AG08396 (cell line): ENCODE data around the gene DHRS2.
"Not testable (repeated sequence)": the region's sequence is repeated elsewhere in the genome, so short reads cannot be mapped to it uniquely, and the experiment has no call there.

Experiments used
- DNase-seq: peaks from one replicate; pipeline ENCODE4 v3.0.0; 2012; ENCODE audit warnings: low spot score, mixed read lengths

The DHRS2 gene

DNA sequence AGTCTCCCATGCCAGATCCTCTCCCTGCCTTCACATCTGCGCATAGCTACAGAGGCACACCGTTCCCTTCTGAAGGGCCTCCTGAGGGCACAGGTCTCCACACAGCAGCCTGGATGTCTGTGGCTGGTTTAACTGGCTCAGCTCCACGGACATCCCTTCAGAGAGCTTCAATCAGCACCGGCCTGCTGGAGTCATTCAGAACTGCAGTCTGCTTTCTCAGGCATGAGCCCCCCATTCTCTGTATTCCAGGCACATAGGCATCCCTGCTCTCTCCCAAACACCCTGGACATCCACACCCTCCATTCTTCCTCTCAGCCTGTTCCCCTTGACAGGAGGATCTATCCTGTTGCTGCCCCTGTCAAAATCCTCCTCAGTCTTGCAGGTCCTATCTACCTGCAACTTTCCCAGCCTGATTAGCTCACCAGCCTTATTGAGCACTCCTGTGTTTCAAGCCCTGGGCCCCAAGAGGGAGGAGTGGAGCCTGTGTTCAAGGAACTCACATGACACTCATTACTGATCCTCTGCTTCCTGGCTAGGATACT lies 2.9 kb upstream of the DHRS2 start:
- no peak for DNase-seq

DNA sequence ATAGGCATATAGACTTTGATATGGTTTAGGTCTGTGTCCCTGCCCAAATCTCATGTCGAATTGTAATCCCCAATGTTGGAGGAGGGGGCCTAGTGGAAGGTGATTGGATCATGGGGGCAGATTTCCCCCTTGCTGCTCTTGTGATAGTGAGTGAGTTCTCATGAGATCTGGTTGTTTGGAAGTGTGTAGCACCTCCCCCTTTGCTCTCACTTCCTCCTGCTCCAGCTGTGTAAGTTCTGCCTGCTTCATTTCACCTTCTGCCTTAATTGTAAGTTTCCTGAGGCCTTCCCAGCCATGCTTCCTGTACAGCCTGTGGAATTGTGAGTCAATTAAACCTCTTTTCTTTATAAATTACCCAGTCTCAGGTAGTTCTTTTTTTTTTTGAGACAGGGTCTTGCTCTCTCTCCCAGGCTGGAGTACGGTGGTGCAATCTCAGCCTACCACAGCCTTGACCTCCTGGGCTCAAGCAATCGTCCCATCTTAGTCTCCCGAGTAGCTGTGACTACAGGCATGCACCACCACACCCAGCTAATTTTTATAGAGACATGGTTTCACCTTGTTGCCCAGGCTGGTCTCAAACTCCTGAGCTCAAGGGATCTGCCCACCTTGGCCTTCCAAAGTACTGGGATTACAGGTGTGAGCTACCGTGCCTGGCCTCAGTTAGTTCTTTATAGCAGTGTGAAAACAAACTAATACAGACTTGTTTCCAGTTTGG lies 1.3 kb upstream of the DHRS2 start:
- not testable (repeated sequence) for DNase-seq

DNA sequence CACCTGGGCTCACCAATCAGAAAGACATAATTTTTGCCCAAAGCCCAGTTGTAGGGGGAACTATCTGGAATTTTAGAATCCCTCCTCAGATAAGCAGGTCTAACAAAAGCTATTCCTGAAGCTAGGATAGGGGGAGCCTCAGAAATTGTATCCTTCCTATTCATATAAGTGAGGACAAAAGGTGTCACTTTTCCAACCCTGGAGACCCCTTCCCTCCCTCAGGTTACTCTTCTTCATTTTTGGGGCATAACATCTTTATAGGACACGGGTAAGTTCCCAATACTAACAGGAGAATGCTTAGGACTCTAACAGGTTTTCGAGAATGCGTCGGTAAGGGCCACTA lies 1.1 kb downstream of the DHRS2 start:
- DNase-seq: not testable (repeated sequence)

DNA sequence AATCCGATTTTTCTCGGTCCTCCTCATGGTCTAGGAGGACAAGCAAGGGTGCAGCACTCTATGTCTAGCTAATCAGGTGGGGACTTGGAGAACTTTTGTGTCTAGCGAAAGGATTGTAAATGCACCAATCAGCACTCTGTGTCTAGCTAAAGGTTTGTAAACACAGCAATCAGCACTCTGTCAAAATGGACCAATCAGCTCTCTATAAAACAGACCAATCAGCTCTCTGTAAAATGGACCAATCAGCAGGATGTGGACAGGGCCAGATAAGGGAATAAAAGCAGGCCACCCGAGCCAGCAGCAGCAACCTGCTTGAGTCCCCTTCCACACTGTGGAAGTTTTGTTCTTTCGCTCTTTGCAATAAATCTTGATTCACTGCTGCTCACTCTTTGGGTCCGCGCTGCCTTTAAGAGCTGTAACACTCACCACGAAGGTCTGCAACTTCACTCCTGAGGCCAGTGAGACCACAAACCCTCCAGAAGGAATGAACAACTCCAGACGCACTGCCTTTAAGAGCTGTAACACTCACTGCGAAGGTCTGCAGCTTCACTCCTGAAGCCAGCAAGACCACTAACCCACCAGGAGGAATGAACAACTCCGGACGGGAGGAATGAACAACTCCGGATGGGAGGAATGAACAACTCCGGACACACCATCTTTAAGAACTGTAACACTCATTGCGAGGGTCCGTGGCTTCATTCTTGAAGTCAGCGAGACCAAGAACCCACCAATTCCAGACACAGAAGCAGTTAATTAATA lies 1.7 kb downstream of the DHRS2 start:
- DNase-seq: not testable (repeated sequence)

DNA sequence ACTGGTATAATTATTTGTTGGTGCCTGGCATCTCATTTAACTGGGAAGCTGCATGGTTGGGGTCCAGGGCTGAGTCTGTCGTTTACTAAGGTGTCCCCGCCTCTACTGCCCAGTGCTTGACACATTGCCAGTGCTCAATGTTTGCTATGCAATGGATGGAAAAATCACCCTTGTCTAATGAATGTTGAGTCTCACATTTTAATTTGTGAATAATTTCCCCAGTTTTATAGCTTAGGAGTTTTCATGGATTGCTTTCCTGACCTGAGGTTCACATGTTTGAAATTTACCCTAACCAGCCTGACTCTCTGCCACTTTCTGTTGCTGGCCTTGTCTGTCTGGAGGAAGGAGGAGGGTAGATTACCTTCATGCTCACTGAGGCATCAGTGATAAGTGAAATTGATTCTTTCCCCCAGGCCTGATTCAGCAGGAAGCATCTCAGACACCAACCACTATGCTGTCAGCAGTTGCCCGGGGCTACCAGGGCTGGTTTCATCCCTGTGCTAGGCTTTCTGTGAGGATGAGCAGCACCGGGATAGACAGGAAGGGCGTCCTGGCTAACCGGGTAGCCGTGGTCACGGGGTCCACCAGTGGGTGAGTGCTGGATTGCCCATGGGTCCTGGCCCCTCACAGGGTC lies 2.4 kb downstream of the DHRS2 start:
- no peak for DNase-seq

DNA sequence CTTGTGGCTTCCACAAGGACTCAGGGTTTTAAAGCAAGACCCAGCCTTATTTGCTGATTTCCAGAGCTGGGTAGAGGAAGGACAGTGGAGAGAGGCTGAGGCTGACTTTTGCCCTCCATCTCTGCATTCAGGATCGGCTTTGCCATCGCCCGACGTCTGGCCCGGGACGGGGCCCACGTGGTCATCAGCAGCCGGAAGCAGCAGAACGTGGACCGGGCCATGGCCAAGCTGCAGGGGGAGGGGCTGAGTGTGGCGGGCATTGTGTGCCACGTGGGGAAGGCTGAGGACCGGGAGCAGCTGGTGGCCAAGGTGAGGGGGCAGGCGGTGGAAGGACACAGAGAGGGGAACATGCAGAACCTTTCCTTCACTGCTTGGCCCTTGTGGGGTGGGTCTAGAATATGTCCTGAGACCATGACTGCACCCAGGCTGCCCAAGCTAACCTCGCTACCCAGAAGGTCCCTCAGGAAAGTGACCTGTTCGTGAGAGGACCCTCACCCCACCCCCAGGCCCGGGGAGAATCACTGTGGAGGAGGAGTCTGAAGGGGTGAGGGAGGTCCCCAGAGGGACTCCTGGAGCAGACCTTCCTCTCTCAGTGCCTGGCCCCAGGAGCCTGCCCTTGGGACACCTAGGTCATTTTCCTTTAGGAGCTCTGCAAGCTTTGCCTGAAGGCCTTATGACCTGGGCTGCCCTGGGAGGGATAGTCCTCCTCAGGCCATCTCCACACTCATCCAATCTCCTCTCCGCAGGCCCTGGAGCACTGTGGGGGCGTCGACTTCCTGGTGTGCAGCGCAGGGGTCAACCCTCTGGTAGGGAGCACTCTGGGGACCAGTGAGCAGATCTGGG lies 3.1 kb downstream of the DHRS2 start:
- no peak for DNase-seq

DNA sequence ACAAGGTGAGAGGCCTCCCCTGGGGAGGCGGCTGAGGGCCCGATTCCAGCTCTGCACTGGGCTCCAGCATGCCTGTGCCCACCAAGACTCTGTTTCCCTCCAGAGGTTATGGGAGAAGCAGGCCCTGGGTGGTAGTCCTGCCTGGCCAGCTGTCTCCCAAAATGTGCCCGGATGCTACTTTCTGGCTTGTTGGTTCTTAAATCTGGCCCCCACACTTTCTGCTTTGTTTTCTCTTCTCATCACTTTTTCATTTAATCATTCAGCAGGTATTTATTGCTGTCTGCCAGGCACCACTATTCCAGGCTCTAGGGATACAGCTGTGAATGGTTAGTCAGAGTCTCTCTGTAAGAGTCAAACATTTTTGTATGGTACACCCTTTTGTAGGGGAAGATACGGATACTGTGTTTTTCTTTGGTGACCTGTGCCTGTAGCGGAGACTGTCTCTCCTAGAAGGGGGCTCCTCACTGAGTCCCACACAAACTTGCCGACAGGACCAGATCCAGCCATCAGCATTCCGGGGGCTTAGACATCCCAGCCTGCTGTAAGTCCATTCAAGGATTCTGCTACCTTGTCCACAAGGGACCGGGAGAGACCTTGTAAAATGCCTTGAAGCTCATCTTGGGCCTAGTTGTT lies 3.8 kb downstream of the DHRS2 start:
- DNase-seq: no peak

DNA sequence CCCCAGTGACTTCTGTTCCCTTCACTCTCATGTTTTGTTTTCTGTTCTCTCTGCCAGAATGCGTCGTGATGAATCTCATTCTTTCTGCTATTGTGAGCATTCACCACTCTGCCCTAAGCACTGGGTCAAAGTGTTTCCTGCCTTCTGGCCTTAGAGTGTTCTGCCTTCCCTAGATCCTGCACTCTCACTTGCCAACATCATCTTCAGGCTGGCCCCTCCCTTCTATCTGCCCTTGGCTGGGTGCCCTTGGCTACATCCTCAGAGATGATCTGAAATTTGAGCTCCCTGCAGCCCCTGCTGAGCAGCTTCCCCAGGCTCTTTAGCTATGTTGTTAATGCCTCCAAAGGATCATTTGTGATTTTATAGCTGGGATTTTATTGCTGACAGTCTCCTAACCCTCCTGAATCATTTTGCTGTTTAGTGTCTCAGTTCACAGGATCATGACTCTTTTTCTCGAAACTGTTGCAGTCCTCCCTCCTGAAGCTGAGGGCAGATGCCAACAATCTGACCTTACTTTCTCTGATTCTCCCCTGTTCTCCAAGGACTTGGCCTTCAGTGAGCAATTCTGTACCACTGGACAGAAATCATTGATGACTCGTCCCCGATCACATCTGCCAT lies 4.5 kb downstream of the DHRS2 start:
- DNase-seq: no peak

DNA sequence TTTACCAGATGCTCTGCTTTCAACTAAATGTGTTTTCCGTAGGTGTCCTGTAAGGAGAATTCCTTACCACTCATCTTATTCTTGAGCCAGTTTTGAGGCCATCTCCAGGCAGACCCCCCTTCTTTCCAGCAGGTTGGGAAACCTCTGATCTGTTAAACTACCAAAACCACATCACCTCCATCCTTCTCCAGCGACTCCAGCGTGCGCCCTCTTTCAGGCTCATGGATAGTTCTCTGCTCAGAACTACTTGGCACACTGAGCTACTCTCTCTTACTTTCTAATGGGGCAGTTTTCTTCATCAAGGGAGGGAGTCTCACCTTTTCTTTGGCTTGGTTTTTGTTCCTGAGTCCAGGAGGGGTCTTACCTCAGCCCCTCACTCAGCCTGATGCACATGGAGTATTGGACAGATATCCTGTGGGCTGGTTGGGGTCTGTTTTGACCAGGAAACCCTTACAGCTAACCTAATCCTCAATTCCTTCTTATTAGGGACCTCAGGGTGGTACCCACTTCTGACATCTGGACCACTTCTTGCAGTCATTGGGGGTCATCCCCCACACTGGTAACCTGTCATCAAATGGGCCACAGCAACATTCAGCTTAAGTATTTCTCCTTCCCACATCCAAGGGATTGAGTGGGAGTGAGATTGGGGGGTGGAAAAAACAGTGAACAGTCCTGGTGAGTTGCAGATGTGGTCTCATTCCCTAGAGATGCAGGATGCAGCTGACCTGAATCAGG lies 5.2 kb downstream of the DHRS2 start:
- DNase-seq: no peak

DNA sequence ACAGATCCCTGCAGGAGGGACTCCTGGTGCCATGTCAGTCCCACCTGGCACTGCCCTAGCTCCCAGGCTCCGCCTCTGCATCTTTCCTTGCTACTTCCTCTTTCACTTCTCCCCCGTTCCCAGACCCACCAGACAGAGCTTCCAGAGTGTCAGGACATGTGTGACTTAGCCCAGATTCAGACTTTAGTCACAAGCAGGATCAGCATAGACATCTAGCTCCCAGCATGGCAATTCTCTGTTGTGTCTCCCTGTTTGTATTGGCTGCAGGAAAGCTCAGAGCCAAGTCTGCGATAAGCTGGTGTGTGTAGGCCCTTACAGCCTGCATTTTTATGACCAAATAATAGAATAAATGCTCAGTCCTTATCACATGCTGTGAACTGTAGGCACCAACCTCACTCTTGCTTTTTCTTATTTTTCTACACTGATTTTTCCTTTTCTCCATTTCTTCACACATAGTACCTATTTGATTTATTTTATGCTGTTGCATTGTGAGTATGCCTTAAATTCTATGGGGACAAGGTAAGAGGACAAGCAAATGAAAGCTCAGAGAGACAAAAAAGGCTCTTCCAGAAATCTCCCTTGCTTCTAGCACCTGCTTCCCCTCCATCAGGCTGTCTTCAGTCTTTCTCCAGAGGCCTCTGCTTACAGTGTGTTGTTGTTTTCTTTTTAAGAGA lies 5.9 kb downstream of the DHRS2 start:
- no peak for DNase-seq

DNA sequence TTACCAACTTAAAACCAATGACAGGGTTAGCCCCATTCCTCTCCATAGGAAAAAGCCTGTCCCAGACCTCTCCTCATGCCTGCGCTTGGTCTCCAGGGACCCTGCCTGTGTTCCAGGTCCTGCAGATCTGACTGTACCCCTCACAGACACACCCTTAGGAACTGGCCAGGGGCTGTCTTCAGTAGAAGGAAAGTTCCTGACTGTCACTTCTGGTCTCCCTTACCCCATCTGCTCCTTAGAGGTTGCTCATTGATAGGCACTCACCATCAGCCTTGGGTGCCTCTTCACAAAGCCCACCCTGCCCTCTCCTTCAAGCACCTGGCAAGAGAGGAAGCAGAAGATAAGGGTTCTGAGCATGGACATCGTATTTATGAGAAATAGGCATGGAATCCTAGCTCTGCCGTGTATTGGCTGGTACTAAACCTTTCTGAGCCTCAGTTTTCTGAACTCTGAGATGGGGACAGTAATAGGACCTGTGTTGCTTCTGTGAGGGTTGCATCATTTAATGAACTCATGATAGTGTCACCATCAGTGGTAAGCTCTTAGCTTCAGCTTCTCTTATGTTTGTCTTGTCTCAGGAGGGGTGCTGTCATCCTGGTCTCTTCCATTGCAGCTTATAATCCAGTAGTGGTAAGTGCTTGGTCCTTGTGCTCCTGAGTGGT lies 7.5 kb downstream of the DHRS2 start:
- DNase-seq: no peak

DNA sequence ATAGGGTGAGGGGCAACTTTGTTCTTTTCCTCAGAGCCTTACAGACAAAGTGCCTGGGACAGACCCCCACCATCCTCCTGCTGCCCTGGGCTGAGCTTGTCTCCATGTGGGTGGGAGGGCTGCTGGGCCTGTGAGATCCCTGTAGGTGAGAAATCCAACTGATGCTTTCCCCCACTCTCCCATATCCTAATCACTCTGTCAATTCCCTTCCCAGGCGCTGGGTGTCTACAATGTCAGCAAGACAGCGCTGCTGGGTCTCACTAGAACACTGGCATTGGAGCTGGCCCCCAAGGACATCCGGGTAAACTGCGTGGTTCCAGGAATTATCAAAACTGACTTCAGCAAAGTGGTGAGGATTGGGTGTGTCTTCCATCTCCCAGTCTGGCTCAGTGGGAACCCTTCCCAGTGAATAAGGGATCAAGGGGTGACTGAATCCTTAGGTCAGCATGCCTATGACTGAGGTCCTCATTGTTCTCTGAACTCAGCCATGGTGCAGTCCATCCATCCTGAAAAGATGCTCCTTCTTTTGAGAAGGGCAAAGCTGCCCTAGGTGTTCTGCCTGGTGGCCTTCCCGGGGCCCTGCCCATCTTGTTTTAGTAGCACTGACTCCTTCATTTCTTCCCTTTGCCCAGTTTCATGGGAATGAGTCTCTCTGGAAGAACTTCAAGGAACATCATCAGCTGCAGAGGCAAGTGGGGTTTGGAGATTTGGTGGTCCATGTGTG lies 8.2 kb downstream of the DHRS2 start:
- no peak for DNase-seq

DNA sequence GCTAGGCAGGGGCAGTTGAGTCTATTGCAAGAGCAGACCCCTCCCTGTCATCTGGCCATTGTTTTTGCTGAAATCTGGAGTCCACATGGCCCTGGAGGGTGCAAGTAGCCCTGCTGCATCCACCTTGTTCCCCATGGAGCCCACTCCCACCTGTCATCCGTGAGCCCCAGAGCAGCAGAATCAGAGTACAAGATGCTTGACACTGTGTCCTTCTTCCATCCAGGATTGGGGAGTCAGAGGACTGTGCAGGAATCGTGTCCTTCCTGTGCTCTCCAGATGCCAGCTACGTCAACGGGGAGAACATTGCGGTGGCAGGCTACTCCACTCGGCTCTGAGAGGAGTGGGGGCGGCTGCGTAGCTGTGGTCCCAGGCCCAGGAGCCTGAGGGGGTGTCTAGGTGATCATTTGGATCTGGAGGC lies 8.8 kb downstream of the DHRS2 start:
- DNase-seq: no peak

DNA sequence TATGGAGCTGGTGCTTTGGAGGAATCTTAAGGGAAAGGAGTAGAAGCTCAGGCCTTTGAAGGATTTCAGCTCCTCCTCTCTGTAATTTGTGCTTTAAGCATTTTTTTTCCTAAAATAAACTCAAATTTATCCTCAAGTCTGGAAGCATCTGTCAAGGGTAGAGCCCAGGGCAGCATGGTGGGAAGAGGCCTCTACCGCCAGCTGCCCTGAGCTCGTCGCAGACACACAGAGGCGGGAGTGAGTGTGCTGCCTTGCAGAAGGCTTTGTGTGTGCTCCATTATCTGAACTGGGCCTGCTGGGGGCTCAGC lies 9.3 kb downstream of the DHRS2 start:
- no peak for DNase-seq

DNA sequence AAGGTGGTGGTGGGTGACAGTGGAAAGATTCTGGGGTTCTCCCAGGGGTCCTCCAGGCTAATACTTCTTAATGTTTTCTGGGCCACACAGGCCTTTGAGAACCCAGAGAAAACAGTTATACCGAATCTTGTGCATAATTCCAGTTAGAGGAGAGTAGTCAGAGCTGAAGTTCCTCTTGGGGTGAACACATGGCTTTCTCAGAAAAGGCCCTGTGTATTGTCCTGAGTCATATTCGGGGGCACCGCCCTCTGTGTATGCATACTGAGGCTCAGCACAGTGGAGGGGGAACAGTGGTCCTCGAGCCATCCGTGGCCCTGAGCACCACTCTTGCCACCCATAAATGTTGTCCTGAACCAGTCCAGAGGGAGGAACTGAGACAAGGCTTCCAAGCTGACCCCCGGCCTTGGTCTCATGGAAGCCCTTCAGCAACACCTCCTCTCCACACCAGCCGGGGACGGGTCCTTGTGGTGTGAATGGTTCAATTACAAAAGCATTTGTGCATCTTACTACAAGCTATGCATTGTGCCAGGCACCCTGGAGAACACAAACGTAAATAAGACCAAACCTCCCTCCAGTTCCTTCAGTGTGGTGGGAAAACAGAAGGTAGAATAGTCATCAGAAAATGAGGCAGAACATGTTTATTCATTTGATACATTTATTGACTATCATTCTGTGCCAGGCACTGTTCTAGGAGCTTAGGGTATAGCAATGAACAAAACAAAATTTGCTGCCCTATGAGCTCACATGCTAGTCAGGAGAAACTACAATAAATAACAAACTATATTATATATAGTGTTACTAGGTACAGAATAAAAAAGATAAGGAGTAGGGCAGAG lies 9.9 kb downstream of the DHRS2 start:
- DNase-seq: no peak

DNA sequence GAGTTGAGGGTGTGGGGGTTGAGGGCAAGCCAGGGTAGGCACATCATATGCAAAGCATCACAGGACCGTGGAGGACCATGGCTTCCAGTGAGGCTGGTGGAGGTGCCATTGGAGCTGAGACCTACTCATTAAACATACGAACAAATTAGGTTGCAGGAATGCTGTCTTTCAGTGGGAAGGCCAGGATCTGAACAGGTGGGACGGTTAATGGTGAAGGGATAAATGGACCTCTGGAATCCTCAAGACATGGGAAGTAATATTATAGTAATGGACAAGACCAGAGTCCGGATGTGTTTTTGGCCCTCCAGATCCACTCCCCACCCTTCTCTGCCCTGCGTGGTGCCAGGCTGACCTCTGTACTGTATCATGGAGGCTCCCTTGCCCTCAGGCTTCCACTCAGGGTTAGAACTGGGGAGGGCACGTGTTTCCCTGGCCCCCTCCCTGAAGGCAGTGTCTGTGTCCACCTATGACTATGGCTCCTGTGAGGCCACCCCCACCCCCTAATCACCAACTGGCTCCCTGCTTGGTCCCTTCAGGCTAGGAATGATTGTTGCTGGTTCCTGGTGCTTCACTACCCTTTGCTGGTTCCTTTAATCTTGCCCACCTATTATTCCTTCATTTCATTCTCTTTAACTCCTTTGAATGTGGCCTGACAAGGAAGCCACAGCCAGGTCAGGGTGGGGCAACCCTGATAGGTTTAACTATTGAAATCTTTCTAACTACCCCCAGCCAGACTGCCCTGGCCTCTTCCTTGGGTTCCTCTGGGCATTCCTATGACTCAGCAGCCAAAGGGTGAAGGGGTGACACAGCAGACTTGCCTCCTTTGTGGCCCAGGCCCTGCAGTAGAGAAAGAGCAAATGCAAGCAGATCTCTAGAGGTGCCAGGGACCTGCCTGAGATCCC lies 10.7 kb downstream of the DHRS2 start:
- no peak for DNase-seq

DNA sequence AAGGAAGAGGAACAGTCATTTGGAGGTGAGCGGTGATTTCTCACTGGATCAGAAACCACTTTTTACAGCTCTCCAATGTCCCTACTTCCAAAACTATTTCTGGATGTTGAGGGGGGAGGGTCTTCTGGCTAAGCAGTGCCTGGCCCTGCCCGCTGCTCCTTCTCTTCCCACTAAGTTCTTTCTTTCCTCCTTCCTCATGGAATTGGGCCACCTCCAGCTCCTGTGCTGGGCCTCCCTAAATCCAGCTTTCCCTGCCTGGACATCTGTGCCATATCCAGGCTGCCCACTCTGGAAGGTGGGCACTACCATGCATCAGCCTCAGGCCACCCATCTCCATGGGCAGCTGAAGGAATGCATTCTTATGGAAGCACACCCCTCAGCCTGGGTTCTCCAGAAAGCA lies 11.5 kb downstream of the DHRS2 start:
- no peak for DNase-seq
